Measurements from ENCODE around the gene INF2.

DNA sequence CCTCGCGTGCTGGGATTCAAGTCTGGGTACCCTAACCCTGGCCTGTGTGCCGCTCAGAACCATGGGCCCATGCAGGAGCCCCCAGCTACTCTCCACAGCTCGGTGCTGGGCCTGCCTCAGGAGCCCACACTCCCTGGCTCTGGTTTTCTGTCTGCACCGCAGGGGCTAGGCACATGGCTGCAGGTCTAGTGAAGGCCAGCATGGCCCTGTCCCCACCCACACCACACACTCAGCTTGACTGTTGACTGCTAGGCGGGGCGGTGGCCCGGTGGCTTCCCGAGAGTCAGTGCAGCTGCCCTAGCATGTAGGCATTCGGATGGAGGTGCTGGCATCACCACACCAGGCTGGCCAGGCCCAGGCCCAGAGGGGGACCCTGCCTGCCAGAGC, 7.9 kb downstream of the INF2 start:
- TF ChIP-seq, protein P1, sequence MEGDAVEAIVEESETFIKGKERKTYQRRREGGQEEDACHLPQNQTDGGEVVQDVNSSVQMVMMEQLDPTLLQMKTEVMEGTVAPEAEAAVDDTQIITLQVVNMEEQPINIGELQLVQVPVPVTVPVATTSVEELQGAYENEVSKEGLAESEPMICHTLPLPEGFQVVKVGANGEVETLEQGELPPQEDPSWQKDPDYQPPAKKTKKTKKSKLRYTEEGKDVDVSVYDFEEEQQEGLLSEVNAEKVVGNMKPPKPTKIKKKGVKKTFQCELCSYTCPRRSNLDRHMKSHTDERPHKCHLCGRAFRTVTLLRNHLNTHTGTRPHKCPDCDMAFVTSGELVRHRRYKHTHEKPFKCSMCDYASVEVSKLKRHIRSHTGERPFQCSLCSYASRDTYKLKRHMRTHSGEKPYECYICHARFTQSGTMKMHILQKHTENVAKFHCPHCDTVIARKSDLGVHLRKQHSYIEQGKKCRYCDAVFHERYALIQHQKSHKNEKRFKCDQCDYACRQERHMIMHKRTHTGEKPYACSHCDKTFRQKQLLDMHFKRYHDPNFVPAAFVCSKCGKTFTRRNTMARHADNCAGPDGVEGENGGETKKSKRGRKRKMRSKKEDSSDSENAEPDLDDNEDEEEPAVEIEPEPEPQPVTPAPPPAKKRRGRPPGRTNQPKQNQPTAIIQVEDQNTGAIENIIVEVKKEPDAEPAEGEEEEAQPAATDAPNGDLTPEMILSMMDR (IDR thresholded peaks at IDR 0.05; ENCODE audit: extremely low read depth in 1 of 2, insufficient read depth in 1 of 2, low read depth in 1 of 2, low read length in 2 of 2) = no peak
- TF ChIP-seq POLR2A (IDR thresholded peaks at IDR 0.05; ENCODE audit: low read depth, low read length) = no peak
- no peak for TF ChIP-seq EZH2 (IDR thresholded peaks at IDR 0.05; ENCODE audit: borderline replicate concordance, low read depth, low read length, severe bottlenecking)
- no peak for TF ChIP-seq POLR2AphosphoS5 (IDR thresholded peaks at IDR 0.05; ENCODE audit: insufficient read depth, low read depth, low read length)

Data from endothelial cell of umbilical vein (primary cell).